Liver (tissue), 3 donors: ENCODE data around the gene TCF12.

ENCODE experiments used
- HNF4A ChIP-seq, 2 donors: conservative IDR thresholded peaks; 2 replicates each; pipeline ENCODE4 v1.6.1; 2016; ENCODE audit warnings: antibody characterized with exemption in 2 of 2, mild to moderate bottlenecking in 2 of 2
- NR2F2 ChIP-seq: IDR thresholded peaks from 2 replicates; pipeline ENCODE4 v1.6.1; 2016; ENCODE audit warnings: antibody characterized with exemption
- RAD21 ChIP-seq, 2 donors: IDR thresholded peaks; 2 replicates each; pipeline ENCODE4 v1.6.1; 2016; ENCODE audit warnings: antibody characterized with exemption in 2 of 2, mild to moderate bottlenecking in 2 of 2
- RXRA ChIP-seq, 2 donors: IDR thresholded peaks; 2 replicates each; pipeline ENCODE4 v1.6.1; 2017 to 2018; ENCODE audit warnings: antibody characterized with exemption in 2 of 2, mild to moderate bottlenecking in 1 of 2
- YY1 ChIP-seq: IDR thresholded peaks from 2 replicates; pipeline ENCODE4 v1.6.1; 2016; ENCODE audit warnings: antibody characterized with exemption, mild to moderate bottlenecking
- TF ChIP-seq, protein P1 (sequence below): fragments of 150-350 bp; IDR thresholded peaks from 2 replicates; pipeline ENCODE4 v1.5.1; 2017; ENCODE audit warnings: improper control_type of control experiment, low read depth, low read length; ENCODE audit not compliant: missing input control
- TF ChIP-seq, protein P2 (sequence below): IDR thresholded peaks from 2 replicates; pipeline ENCODE4 v1.6.1; 2016; ENCODE audit warnings: antibody characterized with exemption
- TF ChIP-seq, protein P3 (sequence below): IDR thresholded peaks from 2 replicates; pipeline ENCODE4 v1.6.1; 2016; ENCODE audit warnings: antibody characterized with exemption
- TF ChIP-seq, protein P4 (sequence below): IDR thresholded peaks from 2 replicates; pipeline ENCODE4 v1.6.1; 2016; ENCODE audit warnings: antibody characterized with exemption
- TF ChIP-seq, protein P5 (sequence below): IDR thresholded peaks from 2 replicates; pipeline ENCODE4 v1.6.1; 2016; ENCODE audit warnings: antibody characterized with exemption, mild to moderate bottlenecking
- donor health status: healthy.
- donor health status: healthy.

DNA sequence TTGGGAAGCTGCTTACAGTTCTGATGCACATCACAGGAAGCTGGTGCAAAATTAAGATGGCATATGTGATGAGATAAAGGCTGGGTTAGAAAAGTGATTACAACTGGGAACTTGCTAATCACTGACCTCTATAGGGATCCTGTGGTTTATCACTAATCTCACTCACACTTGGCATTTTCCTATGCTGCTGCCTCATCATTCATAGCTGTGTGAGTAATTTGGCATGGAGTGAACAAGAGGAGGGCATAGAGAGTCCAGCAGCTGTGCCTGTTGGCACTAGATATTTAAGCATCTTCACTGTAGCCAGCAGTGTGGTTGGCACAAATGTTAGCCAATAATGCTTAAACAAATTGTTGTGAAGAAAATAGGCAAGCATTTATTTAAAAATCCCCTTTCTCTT lies 240.1 kb downstream of the TCF12 start:
- TF ChIP-seq, protein P1, sequence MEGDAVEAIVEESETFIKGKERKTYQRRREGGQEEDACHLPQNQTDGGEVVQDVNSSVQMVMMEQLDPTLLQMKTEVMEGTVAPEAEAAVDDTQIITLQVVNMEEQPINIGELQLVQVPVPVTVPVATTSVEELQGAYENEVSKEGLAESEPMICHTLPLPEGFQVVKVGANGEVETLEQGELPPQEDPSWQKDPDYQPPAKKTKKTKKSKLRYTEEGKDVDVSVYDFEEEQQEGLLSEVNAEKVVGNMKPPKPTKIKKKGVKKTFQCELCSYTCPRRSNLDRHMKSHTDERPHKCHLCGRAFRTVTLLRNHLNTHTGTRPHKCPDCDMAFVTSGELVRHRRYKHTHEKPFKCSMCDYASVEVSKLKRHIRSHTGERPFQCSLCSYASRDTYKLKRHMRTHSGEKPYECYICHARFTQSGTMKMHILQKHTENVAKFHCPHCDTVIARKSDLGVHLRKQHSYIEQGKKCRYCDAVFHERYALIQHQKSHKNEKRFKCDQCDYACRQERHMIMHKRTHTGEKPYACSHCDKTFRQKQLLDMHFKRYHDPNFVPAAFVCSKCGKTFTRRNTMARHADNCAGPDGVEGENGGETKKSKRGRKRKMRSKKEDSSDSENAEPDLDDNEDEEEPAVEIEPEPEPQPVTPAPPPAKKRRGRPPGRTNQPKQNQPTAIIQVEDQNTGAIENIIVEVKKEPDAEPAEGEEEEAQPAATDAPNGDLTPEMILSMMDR, result no peak
- TF ChIP-seq NR2F2, result no peak
- TF ChIP-seq, protein P2, sequence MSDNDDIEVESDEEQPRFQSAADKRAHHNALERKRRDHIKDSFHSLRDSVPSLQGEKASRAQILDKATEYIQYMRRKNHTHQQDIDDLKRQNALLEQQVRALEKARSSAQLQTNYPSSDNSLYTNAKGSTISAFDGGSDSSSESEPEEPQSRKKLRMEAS, result no peak
- TF ChIP-seq RXRA (IDR thresholded peaks at IDR 0.05), result no peak
- TF ChIP-seq HNF4A (conservative IDR thresholded peaks at IDR 0.05), result no peak
- TF ChIP-seq, protein P3, sequence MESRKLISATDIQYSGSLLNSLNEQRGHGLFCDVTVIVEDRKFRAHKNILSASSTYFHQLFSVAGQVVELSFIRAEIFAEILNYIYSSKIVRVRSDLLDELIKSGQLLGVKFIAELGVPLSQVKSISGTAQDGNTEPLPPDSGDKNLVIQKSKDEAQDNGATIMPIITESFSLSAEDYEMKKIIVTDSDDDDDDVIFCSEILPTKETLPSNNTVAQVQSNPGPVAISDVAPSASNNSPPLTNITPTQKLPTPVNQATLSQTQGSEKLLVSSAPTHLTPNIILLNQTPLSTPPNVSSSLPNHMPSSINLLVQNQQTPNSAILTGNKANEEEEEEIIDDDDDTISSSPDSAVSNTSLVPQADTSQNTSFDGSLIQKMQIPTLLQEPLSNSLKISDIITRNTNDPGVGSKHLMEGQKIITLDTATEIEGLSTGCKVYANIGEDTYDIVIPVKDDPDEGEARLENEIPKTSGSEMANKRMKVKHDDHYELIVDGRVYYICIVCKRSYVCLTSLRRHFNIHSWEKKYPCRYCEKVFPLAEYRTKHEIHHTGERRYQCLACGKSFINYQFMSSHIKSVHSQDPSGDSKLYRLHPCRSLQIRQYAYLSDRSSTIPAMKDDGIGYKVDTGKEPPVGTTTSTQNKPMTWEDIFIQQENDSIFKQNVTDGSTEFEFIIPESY, result no peak
- no peak for TF ChIP-seq YY1
- TF ChIP-seq, protein P4, sequence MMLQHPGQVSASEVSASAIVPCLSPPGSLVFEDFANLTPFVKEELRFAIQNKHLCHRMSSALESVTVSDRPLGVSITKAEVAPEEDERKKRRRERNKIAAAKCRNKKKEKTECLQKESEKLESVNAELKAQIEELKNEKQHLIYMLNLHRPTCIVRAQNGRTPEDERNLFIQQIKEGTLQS, result no peak
- TF ChIP-seq RAD21 (IDR thresholded peaks at IDR 0.05), result no peak
- TF ChIP-seq, protein P5, sequence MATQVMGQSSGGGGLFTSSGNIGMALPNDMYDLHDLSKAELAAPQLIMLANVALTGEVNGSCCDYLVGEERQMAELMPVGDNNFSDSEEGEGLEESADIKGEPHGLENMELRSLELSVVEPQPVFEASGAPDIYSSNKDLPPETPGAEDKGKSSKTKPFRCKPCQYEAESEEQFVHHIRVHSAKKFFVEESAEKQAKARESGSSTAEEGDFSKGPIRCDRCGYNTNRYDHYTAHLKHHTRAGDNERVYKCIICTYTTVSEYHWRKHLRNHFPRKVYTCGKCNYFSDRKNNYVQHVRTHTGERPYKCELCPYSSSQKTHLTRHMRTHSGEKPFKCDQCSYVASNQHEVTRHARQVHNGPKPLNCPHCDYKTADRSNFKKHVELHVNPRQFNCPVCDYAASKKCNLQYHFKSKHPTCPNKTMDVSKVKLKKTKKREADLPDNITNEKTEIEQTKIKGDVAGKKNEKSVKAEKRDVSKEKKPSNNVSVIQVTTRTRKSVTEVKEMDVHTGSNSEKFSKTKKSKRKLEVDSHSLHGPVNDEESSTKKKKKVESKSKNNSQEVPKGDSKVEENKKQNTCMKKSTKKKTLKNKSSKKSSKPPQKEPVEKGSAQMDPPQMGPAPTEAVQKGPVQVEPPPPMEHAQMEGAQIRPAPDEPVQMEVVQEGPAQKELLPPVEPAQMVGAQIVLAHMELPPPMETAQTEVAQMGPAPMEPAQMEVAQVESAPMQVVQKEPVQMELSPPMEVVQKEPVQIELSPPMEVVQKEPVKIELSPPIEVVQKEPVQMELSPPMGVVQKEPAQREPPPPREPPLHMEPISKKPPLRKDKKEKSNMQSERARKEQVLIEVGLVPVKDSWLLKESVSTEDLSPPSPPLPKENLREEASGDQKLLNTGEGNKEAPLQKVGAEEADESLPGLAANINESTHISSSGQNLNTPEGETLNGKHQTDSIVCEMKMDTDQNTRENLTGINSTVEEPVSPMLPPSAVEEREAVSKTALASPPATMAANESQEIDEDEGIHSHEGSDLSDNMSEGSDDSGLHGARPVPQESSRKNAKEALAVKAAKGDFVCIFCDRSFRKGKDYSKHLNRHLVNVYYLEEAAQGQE, result no peak
